Osteocyte (in vitro differentiated cells): ENCODE results near the gene NUP88. TPM values are rescaled to one million over a fixed set of nuclear protein-coding genes. Genes with fewer than 3 reads are reported as not detected.

Experiments
- DNase-seq: peaks from one replicate; pipeline ENCODE4 v3.0.0; 2021; ENCODE audit warnings: mixed read lengths; ENCODE audit not compliant: unreplicated experiment; ENCODE audit errors: extremely low spot score
- H3K27ac Mint-ChIP-seq: one replicate; pipeline ENCODE4 v1.8.0; 2021; ENCODE audit warnings: mild to moderate bottlenecking, mixed read lengths; ENCODE audit not compliant: unreplicated experiment
- H3K27me3 Mint-ChIP-seq: one replicate; pipeline ENCODE4 v1.8.0; 2021; ENCODE audit warnings: mixed read lengths; ENCODE audit not compliant: unreplicated experiment
- H3K36me3 Mint-ChIP-seq: one replicate; pipeline ENCODE4 v1.8.0; 2021; ENCODE audit warnings: mixed read lengths; ENCODE audit not compliant: unreplicated experiment
- H3K4me1 Mint-ChIP-seq: one replicate; pipeline ENCODE4 v1.8.0; 2021; ENCODE audit warnings: mixed read lengths; ENCODE audit not compliant: unreplicated experiment
- H3K4me3 Mint-ChIP-seq: one replicate; pipeline ENCODE4 v1.8.0; 2021; ENCODE audit warnings: mild to moderate bottlenecking, moderate library complexity, mixed read lengths; ENCODE audit not compliant: unreplicated experiment
- H3K9me3 Mint-ChIP-seq: one replicate; pipeline ENCODE4 v1.8.0; 2021; ENCODE audit warnings: mixed read lengths; ENCODE audit not compliant: unreplicated experiment
- CTCF ChIP-seq: fragments of 200-600 bp; sonication (generic); IDR thresholded peaks from 2 replicates; pipeline ENCODE4 v1.5.0; 2021; ENCODE audit warnings: antibody characterized with exemption, mild to moderate bottlenecking, moderate library complexity
- total RNA-seq: library from RNA; stranded (reverse); gene quantifications from 2 replicates; pipeline ENCODE4 v1.2.1, GENCODE V29; 2021

NUP88 gene
- total RNA-seq, 1 donor from 2014 or later, result 45.7 TPM

GRCh38 chr17:5419959-5420653, 644 bp upstream of the NUP88 start, which contains the start of gene RPAIN:
RPAIN (plus strand) TSS chr17:5420182; CDS start chr17:5420211, 29 bp downstream.
- peak within 1 kb of the TSS; percentile 93 for H3K27ac Mint-ChIP-seq
- peak; percentile 92 for DNase-seq
- peaks cover 20% of the 10 kb centered on the region for H3K36me3 Mint-ChIP-seq
- H3K4me1 Mint-ChIP-seq, result peaks cover 29% of the 10 kb centered on the region
- no peaks in the 10 kb centered on the region for H3K27me3 Mint-ChIP-seq
- peak within 1 kb of the TSS; percentile 97 for H3K4me3 Mint-ChIP-seq
- TF ChIP-seq CTCF, result no peak
- H3K9me3 Mint-ChIP-seq, result no peaks in the 10 kb centered on the region

- H3K27ac Mint-ChIP-seq, result peak overlapping the region; percentile 93
- peaks cover 29% of the 10 kb centered on the region for H3K4me1 Mint-ChIP-seq
- no peak for DNase-seq
- H3K27me3 Mint-ChIP-seq, result no peaks in the 10 kb centered on the region
- H3K4me3 Mint-ChIP-seq, result peak overlapping the region; percentile 97
- peaks cover 18% of the 10 kb centered on the region for H3K36me3 Mint-ChIP-seq
- H3K9me3 Mint-ChIP-seq, result no peaks in the 10 kb centered on the region
- TF ChIP-seq CTCF, result no peak
These were observed 555 bp downstream of the NUP88 start for GRCh38 chr17:5418858-5419355.

GRCh38 chr17:5416901-5417300, 2.6 kb downstream of the NUP88 start:
- DNase-seq, result peak; percentile 21
- Mint-ChIP-seq H3K27me3 (no peaks in the 10 kb centered on the region), H3K9me3 (no peaks in the 10 kb centered on the region), H3K4me3 (no peak overlapping the region), H3K4me1 (peaks cover 28% of the 10 kb centered on the region), H3K36me3 (peaks cover 21% of the 10 kb centered on the region), H3K27ac (no peak overlapping the region)
- TF ChIP-seq CTCF, result no peak

GRCh38 chr17:5413682-5414081, 5.8 kb downstream of the NUP88 start:
- H3K4me1 Mint-ChIP-seq, result peaks cover 7% of the 10 kb centered on the region
- no peak for TF ChIP-seq CTCF
- no peaks in the 10 kb centered on the region for H3K9me3 Mint-ChIP-seq
- H3K4me3 Mint-ChIP-seq, result no peak overlapping the region
- H3K36me3 Mint-ChIP-seq, result peaks cover 31% of the 10 kb centered on the region
- no peaks in the 10 kb centered on the region for H3K27me3 Mint-ChIP-seq
- DNase-seq, result no peak
- no peak overlapping the region for H3K27ac Mint-ChIP-seq

GRCh38 chr17:5410594-5411272, 8.7 kb downstream of the NUP88 start:
- no peak overlapping the region for H3K27ac Mint-ChIP-seq
- H3K4me3 Mint-ChIP-seq, result no peak overlapping the region
- H3K36me3 Mint-ChIP-seq, result peaks cover 33% of the 10 kb centered on the region
- no peaks in the 10 kb centered on the region for H3K4me1 Mint-ChIP-seq
- no peak for DNase-seq
- H3K27me3 Mint-ChIP-seq, result no peaks in the 10 kb centered on the region
- TF ChIP-seq CTCF, result no peak
- H3K9me3 Mint-ChIP-seq, result no peaks in the 10 kb centered on the region
